ENCODE results near the gene CDYL2.

Gene CDYL2

DNA sequence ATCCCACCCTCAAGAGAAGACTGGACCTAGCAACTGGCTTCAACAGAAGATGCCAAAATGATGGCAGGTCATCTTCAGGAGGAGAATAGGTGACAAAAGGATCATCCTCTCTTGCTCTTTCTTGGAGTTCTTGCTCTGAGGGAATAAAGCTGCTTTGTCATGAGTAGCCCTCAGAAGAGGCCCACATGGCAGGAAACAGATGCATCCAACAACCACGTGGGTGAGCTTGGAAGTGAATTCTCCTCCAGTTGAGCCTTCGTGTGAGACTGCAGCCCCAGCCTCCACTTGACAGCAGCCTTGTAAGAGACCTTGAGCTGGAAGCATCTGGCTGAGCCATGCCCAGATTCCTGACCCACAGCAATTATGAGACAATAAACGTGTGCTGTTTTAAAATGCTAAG is 176.1 kb downstream of the CDYL2 start:
- no peak for DNase-seq (ENCODE audit: low read depth in 2 of 2, low spot score in 1 of 2)

DNA sequence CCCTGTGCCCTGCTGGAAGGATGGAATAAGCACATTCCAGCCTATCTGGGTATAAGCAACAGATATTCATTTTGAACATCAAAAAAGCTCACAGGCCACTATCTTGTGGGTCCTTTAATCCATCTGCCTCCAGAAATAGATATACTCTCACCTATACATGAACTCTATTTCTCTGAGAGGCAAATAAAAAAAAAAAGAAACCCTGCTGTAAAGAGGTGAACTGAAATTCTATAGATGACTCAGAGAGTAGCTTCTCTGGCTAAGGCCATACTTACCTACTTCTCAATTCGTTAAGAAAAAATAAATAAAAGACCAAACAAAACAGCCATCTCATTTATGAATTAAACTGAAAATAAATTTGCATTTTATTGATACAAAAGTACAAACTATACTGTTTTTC is 177.3 kb downstream of the CDYL2 start:
- DNase-seq (ENCODE audit: low read depth in 2 of 2, low spot score in 1 of 2) = no peak

DNA sequence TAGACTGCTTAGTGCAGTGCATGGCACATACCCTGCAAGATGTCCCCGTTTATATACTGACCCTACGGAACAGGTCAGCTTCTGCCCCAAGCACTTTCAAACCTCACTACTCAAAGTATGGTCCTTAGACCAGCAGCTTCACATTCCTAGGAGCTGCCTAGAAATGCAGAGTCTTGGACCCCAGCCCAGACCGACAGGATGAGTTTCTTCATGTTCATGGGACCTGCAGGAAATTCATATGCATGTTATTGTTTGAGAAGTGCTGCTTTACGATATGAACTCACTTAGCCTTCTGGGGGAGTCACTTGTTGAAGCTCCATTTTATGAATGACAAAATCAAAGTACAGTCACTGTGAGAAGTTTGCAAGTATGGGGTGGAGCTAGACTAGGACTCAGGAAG is 181.0 kb downstream of the CDYL2 start:
- no peak for DNase-seq (ENCODE audit: low read depth in 2 of 2, low spot score in 1 of 2)

DNA sequence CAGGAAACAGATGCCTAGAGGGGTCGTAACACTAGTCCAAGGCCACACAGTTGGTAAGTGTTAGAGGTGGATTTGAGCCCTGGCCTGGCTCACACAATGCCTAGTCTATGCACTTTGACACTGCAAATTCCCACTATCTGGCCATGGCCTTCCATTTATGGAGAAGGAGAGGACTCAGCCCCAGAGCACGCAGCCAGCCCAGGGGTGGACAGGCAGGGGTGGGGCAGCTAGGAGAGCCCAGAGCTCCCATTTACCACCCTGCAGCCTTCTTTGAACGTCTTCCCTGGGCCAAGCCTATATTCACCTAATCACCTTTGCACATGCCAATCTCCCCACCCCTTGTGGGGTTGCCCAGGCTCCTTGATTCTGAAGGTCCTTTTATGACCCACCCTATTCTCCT is 182.4 kb downstream of the CDYL2 start:
- DNase-seq (ENCODE audit: low read depth in 2 of 2, low spot score in 1 of 2) = no peak

GRCh38 chr16:80620736-80621605 is 183.4 kb downstream of the CDYL2 start:
- DNase-seq (ENCODE audit: low read depth in 2 of 2, low spot score in 1 of 2) = no peak

- no peak for DNase-seq (ENCODE audit: low read depth in 2 of 2, low spot score in 1 of 2)
These were observed 184.6 kb downstream of the CDYL2 start for GRCh38 chr16:80619824-80620223.

DNA sequence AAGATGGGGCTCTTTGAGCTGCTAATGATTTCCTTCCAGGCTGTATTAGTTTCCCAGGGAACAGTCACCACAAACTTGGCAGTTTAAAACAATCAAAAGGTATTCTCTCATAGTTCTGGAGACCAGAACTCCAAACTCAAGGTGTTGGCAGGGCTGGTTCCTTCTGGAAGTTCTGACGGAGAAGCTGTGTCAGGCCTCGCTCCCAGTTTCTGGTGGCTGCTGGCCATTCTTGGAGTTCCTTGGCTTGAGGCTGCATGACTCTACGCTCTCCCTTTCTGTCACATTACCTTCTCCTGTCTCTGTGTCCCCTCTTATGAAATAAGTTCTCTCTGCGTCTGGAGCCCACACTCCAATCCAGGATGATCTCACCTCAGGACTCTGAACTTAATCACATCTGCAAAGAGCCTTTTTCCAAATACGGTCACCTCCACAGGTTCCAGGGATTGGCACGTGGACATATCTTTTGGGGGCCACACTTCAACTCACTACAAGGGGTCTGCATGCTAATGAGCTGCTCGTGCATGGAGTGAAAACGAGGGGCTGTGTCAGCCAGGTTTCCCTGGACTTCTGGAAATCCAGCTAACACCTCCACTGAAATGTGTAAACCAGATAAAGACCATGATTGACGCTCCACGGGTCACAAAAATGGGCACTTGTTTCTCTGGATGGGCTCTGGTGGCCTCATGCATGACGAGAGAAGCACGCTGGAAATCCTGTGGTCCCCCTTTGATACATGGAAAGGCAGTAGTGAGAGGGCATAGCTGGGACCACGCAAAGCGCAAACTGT is 185.3 kb downstream of the CDYL2 start:
- DNase-seq (ENCODE audit: low read depth in 2 of 2, low spot score in 1 of 2) = no peak

- DNase-seq (ENCODE audit: low read depth in 2 of 2, low spot score in 1 of 2) = no peak
These were observed 188.0 kb downstream of the CDYL2 start for GRCh38 chr16:80616362-80616761.

GRCh38 chr16:80615735-80616134 is 188.7 kb downstream of the CDYL2 start:
- DNase-seq (ENCODE audit: low read depth in 2 of 2, low spot score in 1 of 2) = no peak

GRCh38 chr16:80614908-80615671 is 189.3 kb downstream of the CDYL2 start:
- DNase-seq (ENCODE audit: low read depth in 2 of 2, low spot score in 1 of 2) = no peak

GRCh38 chr16:80612461-80613017 is 191.9 kb downstream of the CDYL2 start:
- no peak for DNase-seq (ENCODE audit: low read depth in 2 of 2, low spot score in 1 of 2)

DNA sequence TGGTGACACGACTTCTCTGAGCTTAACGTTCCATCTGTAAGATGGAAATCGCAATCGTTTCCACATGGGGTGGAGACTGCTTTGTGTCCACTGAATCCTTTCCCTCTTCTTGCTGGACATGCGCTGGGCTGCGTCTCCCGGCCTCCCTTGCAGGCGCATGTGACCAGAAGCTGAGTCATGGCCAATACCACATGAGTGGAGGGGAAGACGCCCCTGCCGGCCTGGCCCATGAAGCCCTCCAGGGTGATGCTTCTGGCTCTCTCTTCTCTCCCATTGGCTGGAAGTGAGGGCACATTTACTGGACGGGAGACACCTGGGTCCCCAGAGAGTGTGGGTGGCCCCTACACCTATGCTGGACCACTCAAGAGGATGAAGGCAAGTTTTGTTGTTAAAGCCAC is 192.5 kb downstream of the CDYL2 start:
- DNase-seq (ENCODE audit: low read depth in 2 of 2, low spot score in 1 of 2) = no peak

DNA sequence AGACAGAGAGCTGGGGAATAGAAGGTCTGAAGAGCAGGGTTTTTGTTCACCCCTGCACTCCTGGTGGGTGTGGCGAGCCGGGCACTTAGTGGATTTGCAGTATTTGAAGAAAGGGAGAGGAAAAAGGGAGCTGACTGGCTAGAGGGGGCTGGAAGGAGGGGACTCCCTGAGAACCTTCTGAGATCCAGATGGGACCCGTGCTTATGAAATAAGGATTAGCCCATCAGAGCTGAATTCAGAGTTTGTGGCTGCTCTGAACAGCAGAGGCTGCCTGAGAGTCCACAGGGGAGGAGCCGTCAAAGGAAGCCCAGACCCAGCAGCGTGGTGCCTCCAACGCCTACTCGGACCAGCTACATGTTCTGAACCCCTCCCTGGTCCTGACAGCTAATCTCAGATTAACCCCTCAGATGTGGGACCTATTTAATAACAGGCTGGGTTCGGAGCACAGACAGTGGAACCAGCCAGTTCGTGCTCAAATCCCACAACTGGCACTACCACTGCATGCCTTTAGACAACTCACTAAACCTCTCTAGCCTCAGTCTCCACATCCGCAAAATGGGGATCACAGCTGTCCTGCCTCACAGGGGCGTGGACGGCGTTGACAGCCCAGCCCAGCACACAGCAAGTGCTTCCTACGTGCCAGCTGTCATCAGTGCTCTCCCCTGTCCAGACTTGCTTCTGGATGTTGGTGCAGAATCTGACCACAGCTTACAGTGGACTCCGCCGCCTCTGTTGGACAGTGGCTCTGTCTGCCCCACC is 193.0 kb downstream of the CDYL2 start:
- no peak for DNase-seq (ENCODE audit: low read depth in 2 of 2, low spot score in 1 of 2)

DNA sequence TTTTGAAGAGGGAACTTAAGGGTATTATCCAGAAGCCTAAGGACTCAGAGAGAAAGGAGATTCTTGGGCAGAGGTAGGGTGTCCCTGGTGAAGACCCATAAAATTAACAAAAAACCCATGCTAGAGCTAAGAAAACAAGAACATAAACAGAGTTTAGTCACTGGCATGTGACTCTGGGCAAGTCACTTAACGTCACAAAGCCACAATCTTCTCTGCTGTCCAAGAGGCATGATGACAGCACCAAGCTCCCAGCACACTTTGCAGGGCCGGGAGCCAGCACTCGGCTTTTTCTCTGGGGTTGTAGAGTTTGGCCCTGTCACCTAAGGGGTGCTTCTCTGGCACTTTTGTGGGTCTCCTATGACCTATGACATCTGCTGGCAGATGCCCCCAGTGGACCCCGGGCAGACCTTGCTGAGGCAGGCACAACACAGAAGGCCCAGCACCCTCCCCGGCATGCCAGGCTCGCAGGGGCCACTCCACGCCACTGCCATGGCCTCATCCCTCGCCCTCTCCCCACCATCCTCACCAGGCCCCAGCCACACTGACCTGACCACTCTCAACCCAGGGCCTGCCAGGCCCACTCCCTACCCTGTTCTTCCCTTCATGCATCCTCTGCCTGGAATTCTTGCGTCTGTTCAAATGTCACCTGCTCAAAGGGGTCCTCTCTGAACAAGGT is 193.8 kb downstream of the CDYL2 start:
- DNase-seq (ENCODE audit: low read depth in 2 of 2, low spot score in 1 of 2) = no peak

DNA sequence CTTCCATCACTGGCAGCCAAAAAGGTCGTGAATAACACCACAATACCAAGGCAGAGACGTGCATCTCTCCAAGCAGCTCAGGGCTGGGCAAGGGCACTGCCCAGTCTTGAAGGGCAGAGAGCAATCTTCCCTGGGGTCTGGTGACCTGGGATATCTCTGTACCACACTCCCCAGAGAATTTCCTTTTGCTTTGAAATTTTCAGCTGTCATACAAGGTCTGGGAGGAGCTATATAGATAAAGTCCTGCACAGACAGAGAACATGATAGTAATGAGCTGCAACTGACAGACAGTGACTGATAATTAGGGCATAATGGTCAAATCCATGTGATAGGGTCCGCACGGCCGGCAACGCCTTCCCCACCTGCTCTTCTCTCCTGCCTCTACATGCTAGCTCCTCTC is 195.5 kb downstream of the CDYL2 start:
- DNase-seq (ENCODE audit: low read depth in 2 of 2, low spot score in 1 of 2) = no peak

GRCh38 chr16:80607204-80607603 is 197.2 kb downstream of the CDYL2 start:
- DNase-seq (ENCODE audit: low read depth in 2 of 2, low spot score in 1 of 2) = no peak

GRCh38 chr16:80606221-80606766 is 198.1 kb downstream of the CDYL2 start:
- DNase-seq (ENCODE audit: low read depth in 2 of 2, low spot score in 1 of 2) = no peak

- DNase-seq (ENCODE audit: low read depth in 2 of 2, low spot score in 1 of 2) = no peak
These were observed 199.6 kb downstream of the CDYL2 start for GRCh38 chr16:80604600-80605355.

DNA sequence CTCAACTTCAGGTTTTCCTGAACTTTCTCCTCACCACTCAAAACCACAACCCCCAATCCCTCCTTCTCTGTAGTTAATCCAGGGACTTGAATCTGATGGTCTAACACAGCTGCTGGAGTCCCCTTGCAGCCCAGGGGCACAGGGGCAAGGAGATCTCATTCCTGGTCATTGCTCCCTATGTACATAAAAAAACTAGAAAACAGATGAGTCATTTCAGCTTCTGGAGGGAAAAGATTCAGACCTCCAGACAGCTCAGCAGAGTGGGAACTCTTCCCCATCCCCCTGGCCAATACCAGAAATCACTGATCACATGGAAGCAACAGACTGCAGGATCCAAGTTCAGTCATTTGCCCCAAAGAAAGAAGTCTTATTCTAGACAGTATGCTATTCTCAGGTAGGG is 201.5 kb downstream of the CDYL2 start:
- DNase-seq (ENCODE audit: low read depth in 2 of 2, low spot score in 1 of 2) = no peak
